ENCODE results near the gene MRPS6. TPM values are rescaled to one million over a fixed set of nuclear protein-coding genes. Genes with fewer than 3 reads are reported as not detected.

MRPS6 gene
- total and polyA plus RNA-seq, 2 of the 4 experiments (the other 2 are of a cell fraction) = 7.5 to 35.1 TPM

GRCh38 chr21:34052171-34052570 lies 21.2 kb upstream of the MRPS6 start:
- no peaks in the 10 kb centered on the region for H3K79me1 ChIP-seq (ENCODE audit: low read depth in 1 of 2, low read length in 2 of 2)
- H2AFZ ChIP-seq (replicated peaks; ENCODE audit: low read length, poor library complexity) = peak overlapping the region; percentile 58
- BruUV-seq (replicated peaks) = no TSS peak

More at GRCh38 chr21:34052171-34052570, 21.2 kb upstream of the MRPS6 start:
- H3K27me3 ChIP-seq (ENCODE audit: control insufficient read depth, insufficient read depth, low read length) = peaks cover 2% of the 10 kb centered on the region
- no peak overlapping the region for H3K27ac ChIP-seq (ENCODE audit: insufficient read depth, low read length)
- DNase-seq = no peak
- intact Hi-C loops (cut with micrococcal nuclease) = no loop called here
- H3K9ac ChIP-seq (ENCODE audit: low read depth, low read length) = no peak overlapping the region
- no peak overlapping the region for H3K14ac ChIP-seq (replicated peaks; ENCODE audit: low read depth, low read length)
- WGBS, 2 experiments (ENCODE audit: extremely low coverage in 2 of 2, insufficient read length in 1 of 2) = 50% methylated on average over 2 of the region's 5 CpGs; no CpG with 5 or more reads in 1 of the 2 experiments
- H3K56ac ChIP-seq (ENCODE audit: extremely low read depth, insufficient read depth, low read length) = no peak overlapping the region
- no peak overlapping the region for H2BK20ac ChIP-seq (ENCODE audit: low read depth, low read length)
- ATAC-seq (ENCODE audit: low read depth) = no peak
- H2AK9ac ChIP-seq (replicated peaks; ENCODE audit: low read depth, low read length, poor library complexity) = no peak overlapping the region
- no peak overlapping the region for H2BK15ac ChIP-seq (ENCODE audit: low read depth, low read length)
- no peaks in the 10 kb centered on the region for H4K20me1 ChIP-seq (ENCODE audit: insufficient read depth, low read length)
- H4K5ac ChIP-seq (ENCODE audit: low read depth, low read length) = no peak overlapping the region
- H3K4me1 ChIP-seq (ENCODE audit: control insufficient read depth, insufficient read depth, low read length) = no peaks in the 10 kb centered on the region
- no peak overlapping the region for H3K23ac ChIP-seq (ENCODE audit: low read depth, low read length)
- H3K18ac ChIP-seq (ENCODE audit: low read depth, low read length) = no peak overlapping the region
- H2BK5ac ChIP-seq (ENCODE audit: low read depth, low read length, poor library complexity, severe bottlenecking) = no peak overlapping the region
- POLR2A ChIA-PET (ENCODE audit: unreplicated experiment) = no interaction called here
- no peak overlapping the region for H4K91ac ChIP-seq (ENCODE audit: insufficient read depth, low read depth, low read length)
- no peak overlapping the region for H4K8ac ChIP-seq (ENCODE audit: low read depth in 2 of 2, low read length in 2 of 2)
- in situ Hi-C loops (cut with MboI; ENCODE audit: low sequenced_read_pairs) = no loop called here
- no peak overlapping the region for H2AK5ac ChIP-seq (ENCODE audit: low read depth, low read length)
- CTCF ChIA-PET = no interaction called here
- no peak overlapping the region for H3K4me3 ChIP-seq (ENCODE audit: insufficient read depth, low read depth, low read length)
- no peaks in the 10 kb centered on the region for H3K9me3 ChIP-seq (ENCODE audit: control insufficient read depth, insufficient read depth, low read length)
- dilution Hi-C loops (cut with HindIII; ENCODE audit: low sequenced_read_pairs, unreplicated experiment) = no loop called here
- no peak overlapping the region for H2BK120ac ChIP-seq (ENCODE audit: low read depth, low read length)
- H3K36me3 ChIP-seq (ENCODE audit: control insufficient read depth, insufficient read depth, low read length) = no peaks in the 10 kb centered on the region
- H3K4ac ChIP-seq (ENCODE audit: low read depth, low read length) = no peak overlapping the region
- no peaks in the 10 kb centered on the region for H3K9me1 ChIP-seq (ENCODE audit: insufficient read depth, low read length)
- TF ChIP-seq MXI1 (IDR thresholded peaks at IDR 0.05; ENCODE audit: borderline replicate concordance, low read depth, low read length) (no peak), BHLHE40 (IDR thresholded peaks at IDR 0.05; ENCODE audit: low read depth, low read length) (no peak), POLR2A (IDR thresholded peaks at IDR 0.05; ENCODE audit: low read depth, low read length) (no peak), CTCF (conservative IDR thresholded peaks at IDR 0.05; ENCODE audit: low read depth, low read length) (no peak), SMC3 (IDR thresholded peaks at IDR 0.05; ENCODE audit: low read depth, low read length) (no peak), CHD1 (IDR thresholded peaks at IDR 0.05; ENCODE audit: low read depth, low read length) (no peak), RFX5 (IDR thresholded peaks at IDR 0.05; ENCODE audit: low read depth, low read length) (no peak), FOS (IDR thresholded peaks at IDR 0.05; ENCODE audit: low read depth, low read length) (no peak), RCOR1 (IDR thresholded peaks at IDR 0.05; ENCODE audit: insufficient replicate concordance, low read length) (no peak), MAFK (IDR thresholded peaks at IDR 0.05; ENCODE audit: low read depth, low read length) (no peak), USF2 (IDR thresholded peaks at IDR 0.05; ENCODE audit: low read depth, low read length) (no peak), RAD21 (IDR thresholded peaks at IDR 0.05; ENCODE audit: low read length) (no peak), ELK1 (IDR thresholded peaks at IDR 0.05; ENCODE audit: borderline replicate concordance, low read depth, low read length) (no peak), CEBPB (IDR thresholded peaks at IDR 0.05; ENCODE audit: low read depth, low read length) (no peak), MAZ (IDR thresholded peaks at IDR 0.05; ENCODE audit: borderline replicate concordance, low read depth, low read length) (no peak)
- no peak overlapping the region for H3K4me2 ChIP-seq (ENCODE audit: low read depth, low read length)
